Karpas-422 (cell line): ENCODE measurements around the gene ENPEP. TPM values are rescaled to one million over a fixed set of nuclear protein-coding genes. Genes with fewer than 3 reads are reported as not detected.

Experiments
- DNase-seq: peaks from one replicate; pipeline ENCODE4 v3.0.0-alpha.2; 2015
- H2AFZ ChIP-seq: fragments of 200-600 bp; sonication (generic); 2 replicates; pipeline ENCODE4 v1.6.1; 2014; ENCODE audit warnings: antibody characterized with exemption, low read length, mixed read lengths
- H3K27ac ChIP-seq: fragments of 200-600 bp; sonication (generic); 2 replicates; pipeline ENCODE4 v1.5.1; 2014; ENCODE audit warnings: mild to moderate bottlenecking, low read length, moderate library complexity
- H3K27me3 ChIP-seq: fragments of 200-600 bp; sonication (generic); 2 replicates; pipeline ENCODE4 v1.6.1; 2014; ENCODE audit warnings: low read length, mixed read lengths
- H3K36me3 ChIP-seq: fragments of 200-600 bp; sonication (generic); 2 replicates; pipeline ENCODE4 v1.6.1; 2014; ENCODE audit warnings: low read length, mixed read lengths; ENCODE audit not compliant: insufficient read depth
- H3K4me1 ChIP-seq: fragments of 200-600 bp; sonication (generic); 2 replicates; pipeline ENCODE4 v1.6.1; 2014; ENCODE audit warnings: mild to moderate bottlenecking, low read length, mixed read lengths
- H3K4me2 ChIP-seq: fragments of 200-600 bp; sonication (generic); 2 replicates; pipeline ENCODE4 v1.6.1; 2014; ENCODE audit warnings: low read length, low read depth, mild to moderate bottlenecking; ENCODE audit not compliant: poor library complexity, severe bottlenecking
- H3K4me3 ChIP-seq: fragments of 200-600 bp; sonication (generic); 2 replicates; pipeline ENCODE4 v1.5.1; 2014; ENCODE audit warnings: mild to moderate bottlenecking, antibody characterized with exemption, low read length, mixed read lengths
- H3K79me2 ChIP-seq: fragments of 200-600 bp; sonication (generic); 2 replicates; pipeline ENCODE4 v1.6.1; 2014; ENCODE audit warnings: mild to moderate bottlenecking, low read length, mixed read lengths
- H3K9ac ChIP-seq: fragments of 200-600 bp; sonication (generic); 2 replicates; pipeline ENCODE4 v1.6.0; 2014; ENCODE audit warnings: low read length
- H3K9me2 ChIP-seq: fragments of 200-600 bp; sonication (generic), shearing (Covaris generic); replicated peaks from 2 replicates; pipeline ENCODE4 v1.6.0; 2014; ENCODE audit warnings: mild to moderate bottlenecking, low read length, moderate library complexity; ENCODE audit not compliant: insufficient read depth
- H3K9me3 ChIP-seq: fragments of 300-700, 200-600 bp; sonication (generic); 2 replicates; pipeline ENCODE4 v1.6.1; 2014; ENCODE audit warnings: low read length, mixed read lengths
- H4K20me1 ChIP-seq: fragments of 200-600 bp; sonication (generic); 2 replicates; pipeline ENCODE4 v1.6.1; 2014; ENCODE audit warnings: mild to moderate bottlenecking, antibody characterized with exemption, low read length, low read depth; ENCODE audit not compliant: insufficient read depth
- total RNA-seq: library from RNA; depleted of rRNA; stranded (reverse); fragments of >200 nt; shearing (Covaris generic); gene quantifications from 2 replicates; pipeline ENCODE4 v1.2.3, GENCODE V29; 2014; ENCODE audit warnings: low replicate concordance

The ENPEP gene
- total RNA-seq, 1 experiment from 2014 or later: not detected

DNA sequence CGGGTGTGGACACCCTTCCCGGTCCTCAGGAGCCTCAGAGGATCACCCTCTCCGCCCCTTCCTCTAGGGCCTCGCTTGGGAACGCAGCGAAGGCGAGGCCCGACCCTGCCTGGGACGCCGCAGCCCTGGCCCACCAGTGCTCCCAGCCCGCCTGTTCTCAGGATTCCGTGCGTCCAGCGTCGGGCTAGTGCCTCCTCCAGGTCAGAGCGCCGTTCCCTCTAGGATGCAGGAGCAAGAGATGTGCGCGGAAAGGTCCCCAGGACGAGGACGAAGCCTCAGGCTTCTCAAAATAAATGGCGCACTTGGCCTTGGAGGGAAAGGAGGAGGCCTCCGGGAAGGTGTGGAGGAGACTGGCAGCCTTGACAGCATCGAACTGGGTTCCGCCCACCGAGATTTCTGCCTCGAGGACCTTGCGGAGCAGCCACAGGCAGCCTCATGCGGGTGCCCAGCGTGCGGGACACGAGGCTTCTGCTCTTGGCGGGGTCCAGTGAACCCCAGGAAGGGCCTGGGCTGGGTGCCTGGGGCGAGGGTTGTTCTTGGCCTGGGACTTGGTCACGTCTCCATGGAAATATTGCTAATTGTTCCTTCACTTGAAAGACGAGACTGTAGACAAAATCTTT, 111.8 kb downstream of the ENPEP start:
- Histone ChIP-seq H3K4me2 (no peak overlapping the region), H3K36me3 (no peaks in the 10 kb centered on the region), H3K9me2 (no peaks in the 10 kb centered on the region), H3K9me3 (no peaks in the 10 kb centered on the region), H3K27me3 (no peaks in the 10 kb centered on the region), H3K9ac (no peak overlapping the region), H3K4me1 (no peaks in the 10 kb centered on the region), H4K20me1 (no peaks in the 10 kb centered on the region), H2AFZ (no peak overlapping the region), H3K4me3 (no peak overlapping the region), H3K27ac (no peak overlapping the region), H3K79me2 (no peaks in the 10 kb centered on the region)
- no peak for DNase-seq

DNA sequence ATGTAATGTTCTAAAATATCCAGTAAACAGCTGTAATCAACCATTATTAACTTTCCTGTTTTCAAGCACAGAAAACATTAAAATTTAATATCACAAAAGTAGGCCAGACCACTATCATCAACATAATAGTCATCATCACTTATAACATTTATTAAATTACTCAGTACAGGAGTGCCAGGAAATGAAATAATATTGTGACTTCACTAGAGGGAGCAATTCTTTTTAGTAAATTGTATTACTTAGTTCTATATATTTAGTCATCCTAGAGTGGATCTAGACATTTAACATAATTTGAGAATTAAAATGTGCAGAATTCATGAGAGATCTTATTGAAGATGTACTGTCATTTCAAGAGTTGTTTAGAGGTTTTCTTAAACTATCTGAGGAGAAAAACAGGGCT, 113.3 kb downstream of the ENPEP start:
- H3K4me1 ChIP-seq: no peaks in the 10 kb centered on the region
- H3K4me2 ChIP-seq: no peak overlapping the region
- H3K9me3 ChIP-seq: no peaks in the 10 kb centered on the region
- no peak overlapping the region for H2AFZ ChIP-seq
- no peaks in the 10 kb centered on the region for H3K9me2 ChIP-seq
- no peaks in the 10 kb centered on the region for H3K36me3 ChIP-seq
- no peaks in the 10 kb centered on the region for H4K20me1 ChIP-seq
- no peak overlapping the region for H3K4me3 ChIP-seq
- no peaks in the 10 kb centered on the region for H3K27me3 ChIP-seq
- no peak overlapping the region for H3K27ac ChIP-seq
- DNase-seq: peak; percentile 45
- H3K9ac ChIP-seq: no peak overlapping the region
- H3K79me2 ChIP-seq: no peaks in the 10 kb centered on the region

DNA sequence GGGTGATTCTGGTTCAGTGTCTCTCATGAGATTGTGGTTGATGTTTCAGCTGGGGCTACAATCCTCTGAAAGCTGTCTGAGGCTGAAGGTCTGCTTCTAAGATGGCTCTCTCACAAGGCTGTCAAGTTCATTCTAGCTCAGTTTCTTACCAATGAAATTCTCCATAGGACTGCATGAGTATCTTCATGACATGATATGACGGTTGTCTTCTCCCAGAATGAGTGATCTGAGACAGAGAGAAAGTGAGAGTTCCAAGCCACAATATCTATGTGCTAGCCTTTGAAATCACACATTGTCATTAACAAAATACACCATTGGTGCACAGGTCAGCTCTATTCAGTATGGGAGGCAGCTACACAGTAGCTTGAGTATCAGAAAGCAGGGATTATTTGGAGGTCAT, 119.6 kb downstream of the ENPEP start:
- Histone ChIP-seq H3K4me3 (no peak overlapping the region), H3K4me1 (no peaks in the 10 kb centered on the region), H3K4me2 (no peak overlapping the region), H4K20me1 (no peaks in the 10 kb centered on the region), H3K36me3 (no peaks in the 10 kb centered on the region), H2AFZ (no peak overlapping the region), H3K27ac (no peak overlapping the region), H3K79me2 (no peaks in the 10 kb centered on the region), H3K9me3 (no peaks in the 10 kb centered on the region), H3K27me3 (0 out of 2 replicates have a peak, but pooled peaks cover 3% of the 10 kb centered on the region), H3K9ac (no peak overlapping the region), H3K9me2 (no peaks in the 10 kb centered on the region)
- no peak for DNase-seq

DNA sequence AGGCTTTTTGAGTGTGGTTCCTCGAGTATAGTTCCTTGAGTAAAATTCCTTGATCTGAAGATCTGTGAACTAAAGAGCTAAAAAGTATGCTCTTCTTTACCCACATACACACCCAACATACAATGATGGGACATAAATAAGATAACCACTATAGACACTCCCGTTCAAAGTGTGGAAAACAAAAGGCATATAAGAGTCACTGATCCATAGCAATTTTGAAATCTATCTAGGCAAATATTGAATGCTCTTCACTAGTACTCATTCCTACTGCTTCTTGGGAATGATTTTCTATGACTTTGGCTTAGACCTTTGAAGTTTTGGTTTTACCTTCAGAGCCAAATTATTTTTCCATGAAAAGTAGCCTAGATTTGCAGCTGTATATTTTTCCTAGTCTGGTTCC, 120.5 kb downstream of the ENPEP start:
- Histone ChIP-seq H3K9me2 (no peaks in the 10 kb centered on the region), H3K4me1 (no peaks in the 10 kb centered on the region), H2AFZ (no peak overlapping the region), H3K36me3 (no peaks in the 10 kb centered on the region), H3K9me3 (no peaks in the 10 kb centered on the region), H3K9ac (no peak overlapping the region), H3K27me3 (0 out of 2 replicates have a peak, but pooled peaks cover 3% of the 10 kb centered on the region), H3K4me2 (no peak overlapping the region), H4K20me1 (no peaks in the 10 kb centered on the region), H3K27ac (no peak overlapping the region), H3K4me3 (no peak overlapping the region), H3K79me2 (no peaks in the 10 kb centered on the region)
- DNase-seq: no peak

DNA sequence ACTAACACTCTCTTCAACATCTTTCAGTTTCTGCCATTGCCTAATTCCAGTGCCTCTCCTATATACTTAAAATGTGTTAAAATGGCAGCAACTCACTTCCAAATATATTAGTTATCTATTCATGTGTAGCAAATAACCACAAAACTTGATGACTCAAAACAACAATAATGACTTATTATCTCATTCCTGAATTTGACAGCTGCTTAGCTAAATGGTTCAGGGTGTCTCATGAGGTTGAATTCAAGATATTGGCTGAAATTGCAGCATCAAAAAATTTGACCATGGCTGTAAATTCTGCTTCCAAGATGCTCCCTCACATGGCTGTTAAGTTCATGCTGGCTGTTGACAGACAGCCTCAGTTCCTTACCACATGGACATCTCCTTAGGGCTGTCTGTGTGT, 121.6 kb downstream of the ENPEP start:
- Histone ChIP-seq H3K79me2 (no peaks in the 10 kb centered on the region), H3K4me1 (no peaks in the 10 kb centered on the region), H3K9me2 (no peaks in the 10 kb centered on the region), H3K9me3 (no peaks in the 10 kb centered on the region), H4K20me1 (no peaks in the 10 kb centered on the region), H3K27me3 (0 out of 2 replicates have a peak, but pooled peaks cover 3% of the 10 kb centered on the region), H3K27ac (no peak overlapping the region), H3K4me3 (no peak overlapping the region), H3K4me2 (no peak overlapping the region), H3K36me3 (no peaks in the 10 kb centered on the region), H3K9ac (no peak overlapping the region), H2AFZ (no peak overlapping the region)
- no peak for DNase-seq

DNA sequence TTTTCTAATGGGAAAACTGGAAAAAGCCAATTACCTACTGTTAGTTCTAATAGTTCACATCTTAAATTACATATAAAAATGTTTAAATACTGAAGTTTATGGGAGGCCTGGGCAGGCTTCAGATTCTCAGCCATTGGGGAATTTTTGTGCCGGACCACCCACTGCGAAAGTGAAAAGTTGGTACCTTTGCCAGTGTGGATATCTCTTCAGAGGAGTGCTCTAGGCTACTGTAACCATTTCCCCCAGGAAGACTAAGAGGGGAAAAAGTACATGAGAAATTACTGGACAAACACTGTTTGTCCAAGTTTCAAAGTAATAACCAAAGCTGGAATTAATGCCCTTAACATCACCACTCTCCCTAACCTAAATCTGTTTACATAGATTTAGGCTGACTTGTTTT, 126.1 kb downstream of the ENPEP start:
- H4K20me1 ChIP-seq: no peaks in the 10 kb centered on the region
- H3K4me3 ChIP-seq: no peak overlapping the region
- no peak overlapping the region for H3K27ac ChIP-seq

DNA sequence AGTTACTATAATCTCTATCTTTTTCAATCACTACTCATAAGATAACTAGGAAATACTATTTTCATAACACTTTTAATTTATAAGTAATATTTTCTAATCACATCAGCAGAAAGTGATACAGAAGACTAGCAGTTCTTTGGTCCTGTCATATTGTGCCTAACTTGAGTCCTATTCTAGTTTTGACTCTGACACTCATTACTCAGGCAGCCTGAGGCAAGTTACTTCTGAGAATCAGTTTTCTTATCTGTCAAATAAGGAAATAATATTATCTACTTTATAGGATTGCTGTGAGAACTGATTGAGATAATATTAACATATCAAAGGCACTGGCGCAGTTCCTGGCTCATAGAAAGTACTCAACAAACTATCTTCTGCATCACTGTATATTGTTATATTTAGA, 129.1 kb downstream of the ENPEP start:
- H2AFZ ChIP-seq: no peak overlapping the region
- H3K79me2 ChIP-seq: no peaks in the 10 kb centered on the region
- H3K27ac ChIP-seq: no peak overlapping the region
- no peak for DNase-seq
- no peaks in the 10 kb centered on the region; the same call in 1 of the 2 replicates for H3K4me1 ChIP-seq
- no peaks in the 10 kb centered on the region for H4K20me1 ChIP-seq
- no peak overlapping the region for H3K4me2 ChIP-seq
- no peak overlapping the region for H3K4me3 ChIP-seq
- H3K9me3 ChIP-seq: no peaks in the 10 kb centered on the region
- no peaks in the 10 kb centered on the region for H3K9me2 ChIP-seq
- no peak overlapping the region for H3K9ac ChIP-seq
- H3K27me3 ChIP-seq: no peaks in the 10 kb centered on the region
- no peaks in the 10 kb centered on the region for H3K36me3 ChIP-seq

More for the DNA sequence above, 126.1 kb downstream of the ENPEP start:
- no peaks in the 10 kb centered on the region for H3K9me2 ChIP-seq
- H3K4me1 ChIP-seq: no peaks in the 10 kb centered on the region
- no peak overlapping the region for H3K9ac ChIP-seq
- DNase-seq: no peak
- H3K79me2 ChIP-seq: no peaks in the 10 kb centered on the region
- H3K27me3 ChIP-seq: 0 out of 2 replicates have a peak, but pooled peaks cover 3% of the 10 kb centered on the region
- no peak overlapping the region for H3K4me2 ChIP-seq
- no peaks in the 10 kb centered on the region for H3K9me3 ChIP-seq
- H2AFZ ChIP-seq: no peak overlapping the region
- no peaks in the 10 kb centered on the region for H3K36me3 ChIP-seq

DNA sequence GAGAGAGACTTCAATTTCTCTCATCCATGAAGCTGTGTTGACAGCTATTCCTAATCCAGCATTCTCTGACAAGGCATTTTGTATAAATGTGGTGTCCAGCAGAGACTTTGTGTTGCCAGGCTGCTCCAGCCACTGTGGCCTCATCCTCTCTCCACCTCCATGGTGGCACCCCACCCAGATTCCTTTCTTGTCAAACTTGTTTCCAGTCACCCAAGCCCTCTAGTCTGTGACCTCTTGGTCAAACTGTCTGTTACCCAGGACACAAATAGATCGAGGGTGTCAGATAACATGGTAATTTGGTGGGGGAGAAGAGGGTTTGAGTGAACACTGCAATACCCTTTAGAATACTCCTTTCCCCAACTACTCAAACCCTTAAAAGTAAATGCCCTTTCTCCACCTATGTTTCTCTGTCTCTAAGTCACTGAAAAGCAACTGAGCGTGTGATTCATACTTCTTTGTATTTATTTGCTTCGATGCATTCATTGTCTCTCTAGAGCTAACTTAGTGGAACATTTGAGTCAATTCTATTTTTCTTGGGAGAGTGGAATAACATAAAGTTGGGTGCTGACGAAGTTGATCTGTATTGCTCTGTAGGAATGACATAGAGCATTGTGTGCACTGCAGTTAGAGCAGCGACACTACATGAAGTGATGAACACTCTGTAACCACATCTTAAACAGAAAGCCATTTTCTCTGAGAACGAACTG, 133.2 kb downstream of the ENPEP start:
- Histone ChIP-seq H3K4me2 (no peak overlapping the region), H2AFZ (no peak overlapping the region), H3K4me3 (no peak overlapping the region), H3K36me3 (no peaks in the 10 kb centered on the region), H3K79me2 (no peaks in the 10 kb centered on the region), H3K9me3 (no peaks in the 10 kb centered on the region), H3K4me1 (no peaks in the 10 kb centered on the region; the same call in 1 of the 2 replicates), H4K20me1 (no peaks in the 10 kb centered on the region), H3K27ac (no peak overlapping the region), H3K27me3 (no peaks in the 10 kb centered on the region), H3K9me2 (no peaks in the 10 kb centered on the region), H3K9ac (no peak overlapping the region)
- DNase-seq: no peak
